Globus pallidus (tissue), 1 donor: ENCODE results near the gene ATRN.
A peak's percentile ranks its signal among the peaks of the same experiment; 100 is the strongest.
"Not testable (repeated sequence)": the region's sequence is repeated elsewhere in the genome, so short reads cannot be mapped to it uniquely, and the experiment has no call there.

ENCODE experiments used
- DNase-seq: peaks from one replicate; pipeline ENCODE4 v3.0.0-alpha.2; 2015; ENCODE audit warnings: low spot score

Gene ATRN

GRCh38 chr20:3563548-3564177 is 92.8 kb downstream of the ATRN start:
- DNase-seq = peak; percentile 40

GRCh38 chr20:3565851-3566250 is 95.0 kb downstream of the ATRN start:
- no peak for DNase-seq

GRCh38 chr20:3572151-3572550 is 101.3 kb downstream of the ATRN start:
- no peak for DNase-seq

- DNase-seq = no peak
These were observed 105.5 kb downstream of the ATRN start for GRCh38 chr20:3576363-3576762.

GRCh38 chr20:3577366-3577765 is 106.5 kb downstream of the ATRN start:
- peak; percentile 34 for DNase-seq

GRCh38 chr20:3580412-3580811 is 109.6 kb downstream of the ATRN start:
- DNase-seq = no peak

GRCh38 chr20:3583765-3584164 is 112.9 kb downstream of the ATRN start:
- DNase-seq = no peak

GRCh38 chr20:3586093-3586492 is 115.3 kb downstream of the ATRN start:
- DNase-seq = no peak

GRCh38 chr20:3590164-3590563 is 119.3 kb downstream of the ATRN start:
- no peak for DNase-seq

GRCh38 chr20:3592931-3593330 is 122.1 kb downstream of the ATRN start:
- no peak for DNase-seq

- DNase-seq = no peak
These were observed 124.7 kb downstream of the ATRN start for GRCh38 chr20:3595541-3595940.

- DNase-seq = no peak
These were observed 132.3 kb downstream of the ATRN start for GRCh38 chr20:3603108-3603507.

GRCh38 chr20:3605386-3605886 is 134.6 kb downstream of the ATRN start:
- not testable (repeated sequence) for DNase-seq

GRCh38 chr20:3606021-3606420 is 135.2 kb downstream of the ATRN start:
- DNase-seq = no peak

- DNase-seq = no peak
These were observed 141.1 kb downstream of the ATRN start for GRCh38 chr20:3611901-3612300.

- no peak for DNase-seq
These were observed 142.2 kb downstream of the ATRN start for GRCh38 chr20:3612795-3613572.

- no peak for DNase-seq
These were observed 143.1 kb downstream of the ATRN start for GRCh38 chr20:3613821-3614440.

- no peak for DNase-seq
These were observed 143.6 kb downstream of the ATRN start for GRCh38 chr20:3614466-3614865.

- not testable (repeated sequence) for DNase-seq
These were observed 144.5 kb downstream of the ATRN start for GRCh38 chr20:3615171-3615840.

GRCh38 chr20:3616250-3616649 is 145.4 kb downstream of the ATRN start:
- no peak for DNase-seq

- DNase-seq = no peak
These were observed 150.3 kb downstream of the ATRN start for GRCh38 chr20:3621111-3621510.

- no peak for DNase-seq
These were observed 151.6 kb downstream of the ATRN start for GRCh38 chr20:3622406-3622805.
